ENCODE measurements around the gene HOXB9.
A peak's percentile ranks its signal among the peaks of the same experiment; 100 is the strongest.

Gene HOXB9

GRCh38 chr17:48624118-48624517 is 2.0 kb downstream of the HOXB9 start:
- DNase-seq (ENCODE audit: low read depth): no peak

- no peak for DNase-seq (ENCODE audit: low read depth)
These were observed 2.6 kb downstream of the HOXB9 start for GRCh38 chr17:48623583-48623982.

- DNase-seq (ENCODE audit: low read depth): no peak
These were observed 3.3 kb downstream of the HOXB9 start for GRCh38 chr17:48622857-48623256.

- no peak for DNase-seq (ENCODE audit: low read depth)
These were observed 4.5 kb downstream of the HOXB9 start for GRCh38 chr17:48621410-48622392.

GRCh38 chr17:48620461-48621139 is 5.6 kb downstream of the HOXB9 start:
- DNase-seq (ENCODE audit: low read depth): no peak

GRCh38 chr17:48619826-48620449 is 6.2 kb downstream of the HOXB9 start:
- DNase-seq (ENCODE audit: low read depth): no peak

GRCh38 chr17:48618256-48618896 is 7.8 kb downstream of the HOXB9 start:
- peak; percentile 72 for DNase-seq (ENCODE audit: low read depth)

- no peak for DNase-seq (ENCODE audit: low read depth)
These were observed 8.5 kb downstream of the HOXB9 start for GRCh38 chr17:48617471-48618255.

- no peak for DNase-seq (ENCODE audit: low read depth)
These were observed 9.3 kb downstream of the HOXB9 start for GRCh38 chr17:48616717-48617470.

GRCh38 chr17:48615963-48616716 is 10.0 kb downstream of the HOXB9 start:
- no peak for DNase-seq (ENCODE audit: low read depth)

- no peak for DNase-seq (ENCODE audit: low read depth)
These were observed 10.9 kb downstream of the HOXB9 start, which contains the start of gene HOXB8 for GRCh38 chr17:48615047-48615962. HOXB8 (minus strand) TSS chr17:48615292; CDS start chr17:48614704, 588 bp downstream.

GRCh38 chr17:48613862-48614694 is 12.1 kb downstream of the HOXB9 start:
- DNase-seq (ENCODE audit: low read depth): no peak

GRCh38 chr17:48612854-48613691 is 13.1 kb downstream of the HOXB9 start:
- DNase-seq (ENCODE audit: low read depth): no peak

- DNase-seq (ENCODE audit: low read depth): no peak
These were observed 13.7 kb downstream of the HOXB9 start for GRCh38 chr17:48612456-48612853.

GRCh38 chr17:48611681-48612455 is 14.3 kb downstream of the HOXB9 start:
- no peak for DNase-seq (ENCODE audit: low read depth)

GRCh38 chr17:48611213-48611612 is 14.9 kb downstream of the HOXB9 start:
- DNase-seq (ENCODE audit: low read depth): no peak

All from iris pigment epithelial cell (primary cell).